ENCODE results near the gene NCAPD3.

GRCh38 chr11:134171951-134172350 is 51.8 kb downstream of the NCAPD3 start:
- TF ChIP-seq CTCF (IDR thresholded peaks at IDR 0.05) (no peak), POLR2A (IDR thresholded peaks at IDR 0.05) (no peak)

All from ovary (tissue), 3 donors.